DND-41 (cell line): ENCODE results near the gene DCANP1.

Experiments used
- EZH2 ChIP-seq: IDR thresholded peaks from 3 replicates; pipeline ENCODE4 v1.6.1; 2012; ENCODE audit warnings: borderline replicate concordance, low read depth, mild to moderate bottlenecking, moderate library complexity, low read length, inconsistent platforms; ENCODE audit not compliant: severe bottlenecking
- TF ChIP-seq, protein P1 (sequence below): IDR thresholded peaks from 2 replicates; pipeline ENCODE4 v1.5.1; 2012; ENCODE audit warnings: borderline replicate concordance, low read length, moderate library complexity, mild to moderate bottlenecking; ENCODE audit not compliant: poor library complexity, severe bottlenecking; ENCODE audit errors: extremely low read depth

DNA sequence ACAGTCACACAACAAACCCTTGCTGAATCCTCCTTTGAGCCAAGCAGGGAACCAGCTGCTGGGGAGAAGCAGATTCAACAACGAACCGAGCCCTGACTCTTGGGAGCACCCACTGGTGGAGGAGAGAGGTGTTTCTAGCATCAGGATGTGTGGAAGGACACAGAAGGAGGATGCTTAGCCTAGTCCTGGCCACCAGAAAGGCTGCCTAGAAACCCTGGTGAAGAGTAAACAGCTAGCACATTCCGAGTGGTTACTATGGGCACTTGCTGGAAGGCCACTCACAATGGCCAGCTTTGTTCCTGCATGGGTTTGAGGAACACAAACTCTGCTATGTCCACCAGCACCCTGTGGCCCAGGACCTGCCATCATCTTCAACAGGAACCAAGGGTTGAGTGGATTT, 3.2 kb upstream of the DCANP1 start:
- TF ChIP-seq, protein P1, sequence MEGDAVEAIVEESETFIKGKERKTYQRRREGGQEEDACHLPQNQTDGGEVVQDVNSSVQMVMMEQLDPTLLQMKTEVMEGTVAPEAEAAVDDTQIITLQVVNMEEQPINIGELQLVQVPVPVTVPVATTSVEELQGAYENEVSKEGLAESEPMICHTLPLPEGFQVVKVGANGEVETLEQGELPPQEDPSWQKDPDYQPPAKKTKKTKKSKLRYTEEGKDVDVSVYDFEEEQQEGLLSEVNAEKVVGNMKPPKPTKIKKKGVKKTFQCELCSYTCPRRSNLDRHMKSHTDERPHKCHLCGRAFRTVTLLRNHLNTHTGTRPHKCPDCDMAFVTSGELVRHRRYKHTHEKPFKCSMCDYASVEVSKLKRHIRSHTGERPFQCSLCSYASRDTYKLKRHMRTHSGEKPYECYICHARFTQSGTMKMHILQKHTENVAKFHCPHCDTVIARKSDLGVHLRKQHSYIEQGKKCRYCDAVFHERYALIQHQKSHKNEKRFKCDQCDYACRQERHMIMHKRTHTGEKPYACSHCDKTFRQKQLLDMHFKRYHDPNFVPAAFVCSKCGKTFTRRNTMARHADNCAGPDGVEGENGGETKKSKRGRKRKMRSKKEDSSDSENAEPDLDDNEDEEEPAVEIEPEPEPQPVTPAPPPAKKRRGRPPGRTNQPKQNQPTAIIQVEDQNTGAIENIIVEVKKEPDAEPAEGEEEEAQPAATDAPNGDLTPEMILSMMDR = no peak
- TF ChIP-seq EZH2 = no peak
